Sigmoid colon (tissue), 4 donors: ENCODE data around the gene FZD1.

Experiments used
- CTCF ChIP-seq, 4 experiments: fragments of 450-650 bp in 3 of 4; fragments of 200-600 bp in 1 of 4; IDR thresholded peaks; one replicate each; pipeline ENCODE4 v1.5.1; 2016 to 2019; ENCODE audit warnings: antibody characterized with exemption in 4 of 4, mild to moderate bottlenecking in 3 of 4, moderate library complexity in 2 of 4
- POLR2A ChIP-seq, 2 donors: fragments of 450-650 bp; IDR thresholded peaks; one replicate each; pipeline ENCODE4 v1.6.1; 2016; ENCODE audit warnings: antibody characterized with exemption in 2 of 2, mild to moderate bottlenecking in 2 of 2, moderate library complexity in 2 of 2
- POLR2AphosphoS5 ChIP-seq, 4 donors: sonication (generic); formaldehyde crosslinking; IDR thresholded peaks; one replicate each; pipeline ENCODE4 v1.6.1; 2017; ENCODE audit warnings: antibody characterized with exemption in 4 of 4

- no peak for TF ChIP-seq CTCF (IDR thresholded peaks at IDR 0.05)
- TF ChIP-seq POLR2A (IDR thresholded peaks at IDR 0.05) = no peak
- TF ChIP-seq POLR2AphosphoS5 (IDR thresholded peaks at IDR 0.05) = no peak
Measured at GRCh38 chr7:91292506-91292905, 28.3 kb downstream of the FZD1 start.
